Measurements from ENCODE around the gene SERPINF2.

GRCh38 chr17:1755252-1755826 is 12.7 kb downstream of the SERPINF2 start:
- TF ChIP-seq CTCF (IDR thresholded peaks at IDR 0.05 in 8 of 11, conservative IDR thresholded peaks at IDR 0.05 in 3 of 11) (no peak), POLR2A (IDR thresholded peaks at IDR 0.05) (no peak)

Measured in spleen (tissue), 7 donors.